IPS DF 4.7 (cell line): Measurements from ENCODE around the gene NTF3.

Experiments
- DNase-seq: peaks from one replicate; pipeline ENCODE4 v3.0.0-alpha.2; 2013; ENCODE audit warnings: low spot score; ENCODE audit errors: extremely low read depth

NTF3 gene

GRCh38 chr12:5456906-5457305, 25.0 kb downstream of the NTF3 start:
- no peak for DNase-seq

DNA sequence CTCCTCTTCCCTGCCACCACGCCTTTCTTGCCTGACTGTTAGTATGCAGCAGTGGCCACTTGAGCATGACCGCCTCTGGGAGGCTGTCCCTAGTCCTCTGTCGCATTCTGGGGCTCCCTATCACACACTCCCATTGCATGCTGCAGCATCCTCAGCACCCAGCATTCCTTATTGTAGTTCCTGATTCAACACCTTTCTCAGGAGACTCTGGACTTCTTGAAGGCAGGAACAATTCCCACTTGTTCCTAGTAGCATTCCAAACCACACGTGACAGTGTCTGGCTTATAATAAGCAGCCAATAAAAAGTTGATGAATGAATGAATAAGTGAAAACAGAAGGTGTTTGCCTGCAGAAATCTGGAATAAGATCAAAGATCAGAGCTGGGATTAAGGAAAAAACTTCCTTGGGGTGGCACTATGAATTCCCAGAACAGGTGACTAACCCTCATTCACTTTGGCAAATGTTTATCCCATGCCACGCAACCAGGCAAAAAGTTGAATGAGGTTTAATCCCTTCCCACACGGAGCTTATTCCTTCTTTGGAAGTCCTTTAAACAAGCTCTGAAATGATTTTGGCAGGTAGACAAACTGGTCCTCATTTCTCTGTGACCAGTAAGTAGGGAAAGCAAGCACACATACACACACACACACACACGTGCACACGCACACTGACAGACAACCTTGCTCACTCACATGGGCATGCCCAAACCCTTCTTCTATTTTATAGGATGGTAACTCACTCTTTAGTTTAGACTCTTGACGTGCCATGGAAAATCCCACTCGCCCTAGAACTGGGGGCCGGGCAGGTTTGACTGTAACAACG, 26.5 kb downstream of the NTF3 start:
- no peak for DNase-seq

GRCh38 chr12:5459051-5459782, 27.3 kb downstream of the NTF3 start:
- DNase-seq: no peak

DNA sequence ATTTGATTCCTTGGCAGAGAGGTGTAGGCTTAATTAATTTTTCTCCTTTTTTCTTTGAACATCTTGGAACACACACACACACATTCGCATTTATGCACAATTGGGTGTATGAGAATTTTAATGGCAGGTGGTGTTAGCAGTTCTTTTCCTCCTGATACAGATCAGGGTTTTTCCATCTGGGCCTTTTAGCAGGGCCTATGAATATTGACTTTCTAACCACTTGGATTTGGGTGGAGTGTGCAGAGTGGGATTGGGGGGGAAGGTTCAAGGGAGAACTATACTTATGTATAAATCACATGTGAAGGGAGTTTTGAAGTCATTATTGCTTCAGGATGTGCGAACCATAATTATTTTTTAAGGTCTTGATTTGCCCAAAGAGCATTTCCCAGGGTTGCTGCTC, 28.9 kb downstream of the NTF3 start:
- DNase-seq: no peak

- DNase-seq: no peak
Observed at GRCh38 chr12:5461966-5462365, 30.1 kb downstream of the NTF3 start.

DNA sequence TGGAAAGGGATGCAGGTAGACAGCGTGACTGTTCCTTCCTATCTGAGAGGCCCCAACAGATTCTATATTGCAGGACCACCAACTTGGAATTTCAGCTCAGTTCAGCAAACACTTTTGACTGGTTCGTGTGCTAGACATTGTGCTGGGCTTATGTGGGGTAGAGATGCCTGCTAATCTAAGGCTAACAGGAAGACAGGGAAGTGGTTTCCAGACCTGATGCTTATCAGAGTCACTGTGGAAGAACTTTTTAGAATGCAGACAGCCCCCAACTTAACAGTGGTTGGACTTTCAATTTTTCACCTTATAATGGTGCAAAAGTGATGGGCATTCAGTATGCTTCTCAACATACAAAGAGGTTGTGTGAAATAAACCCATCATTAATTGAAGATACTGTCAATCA, 32.2 kb downstream of the NTF3 start:
- DNase-seq: no peak

DNA sequence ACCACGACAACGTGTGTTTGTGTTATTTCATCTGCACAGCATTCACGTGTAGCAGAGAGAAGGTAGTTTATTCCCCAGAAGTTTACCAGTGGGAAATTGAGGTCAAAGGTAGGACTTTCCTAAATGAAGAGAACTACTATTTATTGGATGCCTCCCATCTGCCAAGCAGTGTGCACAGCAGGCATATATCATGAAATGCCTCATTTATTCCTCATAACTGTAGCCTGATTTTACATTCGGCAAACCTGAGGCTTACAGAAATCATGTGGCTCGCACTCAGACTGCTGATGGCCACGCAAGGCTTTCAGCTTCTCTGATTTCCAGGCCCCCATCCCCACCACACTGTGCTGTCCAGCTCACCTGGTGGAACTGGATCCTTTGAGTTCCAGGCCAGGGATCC, 33.5 kb downstream of the NTF3 start:
- DNase-seq: no peak

- no peak for DNase-seq
Observed at GRCh38 chr12:5466521-5466960, 34.6 kb downstream of the NTF3 start.

DNA sequence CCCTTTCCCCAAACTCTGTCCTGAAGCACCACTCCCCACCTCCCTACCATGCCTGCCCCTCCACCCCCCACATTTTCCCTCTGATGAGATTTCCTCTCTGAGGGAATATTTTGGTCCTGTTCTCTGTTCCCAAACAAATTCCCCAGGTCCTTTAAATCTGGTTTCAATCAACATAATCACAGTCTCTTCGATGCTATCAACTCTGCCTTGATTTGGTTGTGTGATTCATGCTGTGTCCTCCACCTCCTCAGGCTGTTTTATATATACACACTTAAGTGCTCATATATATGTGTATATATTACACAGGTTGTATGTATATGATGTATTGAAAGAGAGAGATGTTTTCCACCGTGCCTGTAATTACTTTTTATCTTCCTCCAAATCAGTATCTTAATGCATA, 36.0 kb downstream of the NTF3 start:
- DNase-seq: no peak

DNA sequence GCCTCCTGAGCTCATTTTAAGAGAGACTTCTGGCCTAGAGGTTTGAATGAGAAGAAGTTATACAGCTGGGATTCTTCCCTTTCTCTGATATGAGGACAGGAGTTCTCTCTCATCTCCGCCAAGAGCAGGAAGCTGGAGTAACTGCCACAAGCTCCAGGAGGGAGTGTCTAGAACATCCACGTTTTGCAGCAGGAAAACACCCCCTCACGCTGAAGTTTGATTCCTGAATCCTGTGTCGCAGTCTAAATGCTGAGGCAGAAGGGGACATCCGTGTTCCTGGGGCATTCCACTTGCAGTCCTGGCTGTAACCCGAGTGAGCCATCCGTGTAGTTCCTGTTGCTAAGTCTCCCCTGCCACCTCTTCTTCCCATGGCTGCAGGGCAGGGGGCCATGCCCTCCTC, 38.3 kb downstream of the NTF3 start:
- DNase-seq: no peak

DNA sequence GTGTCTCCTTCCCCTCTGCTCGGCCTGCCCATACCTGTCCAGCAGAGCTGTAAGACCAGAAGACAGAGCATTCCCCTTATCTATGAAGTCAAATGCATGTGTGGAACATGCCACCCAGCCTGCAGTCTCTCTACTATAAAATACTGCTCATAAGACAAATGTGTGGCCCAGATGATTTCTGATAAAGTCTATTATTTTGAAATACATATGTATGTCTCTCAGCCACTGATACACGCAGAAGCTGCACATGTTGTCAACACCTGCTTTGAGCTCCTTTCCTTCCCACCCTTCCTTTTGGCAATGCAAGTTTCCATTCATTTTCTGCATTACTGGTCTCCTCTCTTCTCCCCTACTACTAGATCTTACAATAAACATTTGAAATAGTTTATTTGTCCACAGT, 38.8 kb downstream of the NTF3 start:
- DNase-seq: no peak

- DNase-seq: no peak
Observed at GRCh38 chr12:5473076-5473782, 41.3 kb downstream of the NTF3 start.

DNA sequence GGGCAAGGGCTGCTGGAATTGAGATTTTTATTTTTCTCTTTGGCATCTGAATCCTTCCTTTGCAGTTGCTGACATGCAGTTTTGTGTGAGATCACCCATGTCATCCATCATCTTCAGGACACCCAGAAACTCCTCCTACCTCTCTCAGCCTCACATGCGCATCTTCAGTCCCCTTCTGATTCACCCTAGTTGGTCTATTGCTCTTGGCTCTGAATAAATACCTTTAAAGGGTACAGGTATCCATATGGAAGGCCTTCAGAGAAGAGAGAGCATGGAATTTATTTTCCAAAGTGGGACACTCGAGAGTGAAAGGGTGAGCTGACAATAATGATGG, 41.8 kb downstream of the NTF3 start:
- DNase-seq: no peak

GRCh38 chr12:5476356-5476755, 44.4 kb downstream of the NTF3 start:
- DNase-seq: no peak

GRCh38 chr12:5478081-5478706, 46.3 kb downstream of the NTF3 start:
- no peak for DNase-seq

- DNase-seq: no peak
Observed at GRCh38 chr12:5479761-5480160, 47.9 kb downstream of the NTF3 start.

DNA sequence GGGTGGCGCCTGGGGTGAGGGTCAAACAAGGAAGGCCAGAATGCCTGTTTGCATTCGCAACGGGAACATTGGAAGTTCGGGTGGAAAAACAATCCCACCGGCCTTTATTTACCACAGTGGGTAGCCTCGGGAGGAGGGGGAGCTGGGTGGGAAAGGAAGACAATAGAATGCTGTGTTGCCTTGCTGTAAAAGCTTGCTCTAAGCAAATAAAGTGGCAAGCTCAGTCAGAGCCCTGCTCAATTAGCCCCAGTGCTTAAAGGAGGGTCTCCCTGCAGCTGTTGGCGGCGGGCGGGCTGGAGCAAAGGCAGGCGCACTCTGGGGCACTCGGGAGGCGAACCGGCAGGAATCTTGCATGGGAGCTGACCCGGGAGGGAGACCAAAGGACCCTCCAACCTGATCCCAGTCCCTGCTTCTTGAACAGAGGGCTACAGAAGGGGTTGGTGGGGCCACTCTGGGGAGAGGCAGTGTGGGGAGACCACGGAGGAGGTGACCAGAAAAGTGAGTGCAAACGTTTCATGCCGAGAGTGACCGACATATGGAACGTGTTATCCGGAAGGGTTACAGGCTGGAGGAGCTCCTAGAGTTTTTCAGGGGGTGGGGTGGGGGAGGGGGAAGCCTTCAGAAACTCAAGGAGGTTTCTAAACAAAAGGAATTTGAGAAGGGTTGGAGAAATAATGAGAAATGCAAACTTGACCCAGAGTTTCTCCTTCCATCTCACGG, 48.5 kb downstream of the NTF3 start:
- no peak for DNase-seq

- no peak for DNase-seq
Observed at GRCh38 chr12:5480938-5481303, 49.0 kb downstream of the NTF3 start.

DNA sequence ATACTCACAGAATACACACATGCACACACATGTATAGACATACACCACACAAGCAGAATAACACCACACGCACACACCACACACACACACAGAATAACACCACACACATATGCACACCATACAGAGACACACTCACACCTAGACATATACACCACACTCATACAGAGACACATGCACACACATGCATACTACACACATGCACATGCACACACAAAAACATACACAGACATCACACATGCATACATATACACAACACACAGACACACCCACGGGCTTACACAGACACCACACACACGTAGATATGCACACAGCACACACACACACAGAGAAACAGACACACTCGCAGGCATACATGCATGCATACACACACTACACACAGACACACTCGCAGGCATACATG, 49.7 kb downstream of the NTF3 start:
- DNase-seq: no peak

- no peak for DNase-seq
Observed at GRCh38 chr12:5484426-5484825, 52.5 kb downstream of the NTF3 start.

- DNase-seq: no peak
Observed at GRCh38 chr12:5485454-5485853, 53.5 kb downstream of the NTF3 start.
